Cerebellar cortex (tissue), 1 donor: ENCODE measurements around the gene BLOC1S5.

Source experiments
- DNase-seq: peaks from one replicate; pipeline ENCODE4 v3.0.0-alpha.2; 2015; ENCODE audit warnings: low spot score

Gene BLOC1S5

GRCh38 chr6:8063761-8064637 is at the start of gene BLOC1S5:
BLOC1S5 (minus strand) TSS chr6:8064389; CDS start chr6:8064376, 13 bp downstream.
- peak; percentile 97 for DNase-seq

- no peak for DNase-seq
These were observed 49.0 kb upstream of the BLOC1S5 start for GRCh38 chr6:8113131-8113654.

- no peak for DNase-seq
These were observed 46.5 kb upstream of the BLOC1S5 start for GRCh38 chr6:8110725-8111124.

GRCh38 chr6:8110117-8110721 is 46.0 kb upstream of the BLOC1S5 start:
- DNase-seq, result no peak

- no peak for DNase-seq
These were observed 44.8 kb upstream of the BLOC1S5 start for GRCh38 chr6:8108759-8109539.

- DNase-seq, result no peak
These were observed 44.0 kb upstream of the BLOC1S5 start for GRCh38 chr6:8108031-8108660.

- no peak for DNase-seq
These were observed 41.6 kb upstream of the BLOC1S5 start for GRCh38 chr6:8105791-8106190.

- no peak for DNase-seq
These were observed 39.5 kb upstream of the BLOC1S5 start for GRCh38 chr6:8103726-8104125.

- DNase-seq, result peak; percentile 99
These were observed 38.2 kb upstream of the BLOC1S5 start, which contains the start of gene EEF1E1 for GRCh38 chr6:8102122-8102958. EEF1E1 (minus strand) TSS chr6:8102548; CDS start chr6:8102521, 27 bp downstream.

GRCh38 chr6:8100159-8100854 is 36.1 kb upstream of the BLOC1S5 start:
- DNase-seq, result no peak

- DNase-seq, result no peak
These were observed 26.5 kb upstream of the BLOC1S5 start for GRCh38 chr6:8090650-8091049.

- DNase-seq, result no peak
These were observed 24.7 kb upstream of the BLOC1S5 start for GRCh38 chr6:8088886-8089285.

GRCh38 chr6:8087870-8088754 is 23.9 kb upstream of the BLOC1S5 start:
- no peak for DNase-seq

GRCh38 chr6:8086755-8087306 is 22.6 kb upstream of the BLOC1S5 start:
- DNase-seq, result no peak

GRCh38 chr6:8085053-8085511 is 20.9 kb upstream of the BLOC1S5 start:
- DNase-seq, result no peak

- no peak for DNase-seq
These were observed 20.4 kb upstream of the BLOC1S5 start for GRCh38 chr6:8084586-8084985.

- no peak for DNase-seq
These were observed 19.0 kb upstream of the BLOC1S5 start for GRCh38 chr6:8082954-8083858.

GRCh38 chr6:8082572-8082953 is 18.4 kb upstream of the BLOC1S5 start:
- no peak for DNase-seq
